Caco-2 (cell line): ENCODE results near the gene ERBB2. TPM values are rescaled to one million over a fixed set of nuclear protein-coding genes. Genes with fewer than 3 reads are reported as not detected.
A peak's percentile ranks its signal among the peaks of the same experiment; 100 is the strongest.

Source experiments
- BruUV-seq: library from RNA; stranded (reverse); fragments of 400-500 nt; replicated peaks from 2 replicates; lab custom pipeline; 2021; lab: Mats Ljungman, UMichigan
- CTCF ChIA-PET: fragments of 300-600 bp; sonication (Branson Sonifier 250); formaldehyde crosslinking; loops from one replicate; lab custom pipeline; 2022; ENCODE audit warnings: antibody characterized with exemption; lab: Charles Lee
- POLR2A ChIA-PET: fragments of 300-600 bp; sonication (Branson Sonifier 250); formaldehyde crosslinking; loops from one replicate; lab custom pipeline; 2022; ENCODE audit warnings: antibody characterized with exemption; lab: Charles Lee
- DNase-seq, 2 experiments: peaks; one replicate each; pipeline versions ENCODE4 v3.0.0 to v3.0.0-alpha.2; 2020 to 2022
- H3K27me3 ChIP-seq: replicated peaks from 2 replicates; pipeline ENCODE4 v1.6.0; 2011; ENCODE audit warnings: low read length; ENCODE audit not compliant: control insufficient read depth, insufficient read depth
- H3K36me3 ChIP-seq: 2 replicates; pipeline ENCODE4 v1.5.1; 2011; ENCODE audit warnings: low read length; ENCODE audit not compliant: control insufficient read depth, insufficient read depth
- H3K4me1 ChIP-seq: fragments of 250-450 bp; sonication (Bioruptor Pico); 2 replicates; pipeline ENCODE4 v1.5.1; 2020; ENCODE audit warnings: mild to moderate bottlenecking
- H3K4me3 ChIP-seq: 2 replicates; pipeline ENCODE4 v1.5.1; 2011; ENCODE audit warnings: low read depth, mild to moderate bottlenecking, control low read depth, low read length
- H3K9me3 ChIP-seq: fragments of 250-450 bp; sonication (Bioruptor Pico); 2 replicates; pipeline ENCODE4 v1.5.1; 2020; ENCODE audit warnings: mild to moderate bottlenecking, moderate library complexity
- H3K27ac Mint-ChIP-seq: one replicate; pipeline ENCODE4 v1.8.0; 2022; ENCODE audit warnings: mixed read lengths; ENCODE audit not compliant: unreplicated experiment
- H3K27me3 Mint-ChIP-seq: one replicate; pipeline ENCODE4 v1.8.0; 2022; ENCODE audit warnings: mixed read lengths; ENCODE audit not compliant: insufficient read depth, unreplicated experiment
- H3K36me3 Mint-ChIP-seq: one replicate; pipeline ENCODE4 v1.8.0; 2022; ENCODE audit warnings: mild to moderate bottlenecking, mixed read lengths; ENCODE audit not compliant: insufficient read depth, unreplicated experiment
- H3K4me1 Mint-ChIP-seq: one replicate; pipeline ENCODE4 v1.8.0; 2022; ENCODE audit warnings: low read depth, mixed read lengths; ENCODE audit not compliant: unreplicated experiment
- H3K4me3 Mint-ChIP-seq: one replicate; pipeline ENCODE4 v1.8.0; 2022; ENCODE audit warnings: mild to moderate bottlenecking, moderate library complexity, mixed read lengths; ENCODE audit not compliant: unreplicated experiment
- H3K9me3 Mint-ChIP-seq: one replicate; pipeline ENCODE4 v1.8.0; 2022; ENCODE audit warnings: mixed read lengths; ENCODE audit not compliant: unreplicated experiment
- intact Hi-C: fragments of 100-400 bp; cut with micrococcal nuclease; formaldehyde crosslinking; loops from one replicate; pipeline ENCODE4 v1.10.0; 2022; ENCODE audit not compliant: unreplicated experiment
- total RNA-seq: library from RNA; stranded (reverse); gene quantifications from 2 replicates; pipeline ENCODE4 v1.2.3, GENCODE V29; 2022
- TF ChIP-seq, protein P1 (sequence below), 2 experiments: fragments of 200-600 bp in 1 of 2; IDR thresholded peaks; 1 replicate in 1 of 2; 2 replicates in 1 of 2; pipeline versions ENCODE4 v1.5.1 to v1.8.0; 2011 to 2022; ENCODE audit warnings: antibody characterized with exemption in 1 of 2, control low read depth in 1 of 2, inconsistent platforms in 1 of 2, low read depth in 1 of 2, low read length in 1 of 2, mild to moderate bottlenecking in 1 of 2, moderate library complexity in 1 of 2; ENCODE audit not compliant: insufficient read depth in 1 of 2, severe bottlenecking in 1 of 2, unreplicated experiment in 1 of 2

ERBB2 gene
- total RNA-seq, 1 experiment from 2014 or later = 121 TPM

- H3K4me1 Mint-ChIP-seq = peaks cover 22% of the 10 kb centered on the region
- DNase-seq = peak; percentile 85 to 88
- no peaks in the 10 kb centered on the region for H3K9me3 Mint-ChIP-seq
- Histone ChIP-seq H3K27me3 (no peaks in the 10 kb centered on the region), H3K4me3 (peak within 1 kb of the TSS; percentile 73), H3K9me3 (no peaks in the 10 kb centered on the region), H3K36me3 (peaks cover 5% of the 10 kb centered on the region), H3K4me1 (peaks cover 34% of the 10 kb centered on the region)
- TF ChIP-seq, protein P1, sequence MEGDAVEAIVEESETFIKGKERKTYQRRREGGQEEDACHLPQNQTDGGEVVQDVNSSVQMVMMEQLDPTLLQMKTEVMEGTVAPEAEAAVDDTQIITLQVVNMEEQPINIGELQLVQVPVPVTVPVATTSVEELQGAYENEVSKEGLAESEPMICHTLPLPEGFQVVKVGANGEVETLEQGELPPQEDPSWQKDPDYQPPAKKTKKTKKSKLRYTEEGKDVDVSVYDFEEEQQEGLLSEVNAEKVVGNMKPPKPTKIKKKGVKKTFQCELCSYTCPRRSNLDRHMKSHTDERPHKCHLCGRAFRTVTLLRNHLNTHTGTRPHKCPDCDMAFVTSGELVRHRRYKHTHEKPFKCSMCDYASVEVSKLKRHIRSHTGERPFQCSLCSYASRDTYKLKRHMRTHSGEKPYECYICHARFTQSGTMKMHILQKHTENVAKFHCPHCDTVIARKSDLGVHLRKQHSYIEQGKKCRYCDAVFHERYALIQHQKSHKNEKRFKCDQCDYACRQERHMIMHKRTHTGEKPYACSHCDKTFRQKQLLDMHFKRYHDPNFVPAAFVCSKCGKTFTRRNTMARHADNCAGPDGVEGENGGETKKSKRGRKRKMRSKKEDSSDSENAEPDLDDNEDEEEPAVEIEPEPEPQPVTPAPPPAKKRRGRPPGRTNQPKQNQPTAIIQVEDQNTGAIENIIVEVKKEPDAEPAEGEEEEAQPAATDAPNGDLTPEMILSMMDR (IDR thresholded peaks at IDR 0.05; ENCODE audit: insufficient read depth in 1 of 2, low read depth in 1 of 2, low read length in 1 of 2, severe bottlenecking in 1 of 2, unreplicated experiment in 1 of 2) = no peak
- POLR2A ChIA-PET = no interaction called here
- CTCF ChIA-PET = interaction anchor here (1.7 kb wide), 1 partner anchor 8 kb away, joined by 19 read pairs; the partner anchor contains the start of gene MIEN1
- H3K27ac Mint-ChIP-seq = peak within 1 kb of the TSS; percentile 53
- intact Hi-C loops = loop anchor here (5.0 kb wide), 1 partner anchor 101 kb away; the partner anchor contains the start of gene STARD3
- peak within 1 kb of the TSS; percentile 96 for H3K4me3 Mint-ChIP-seq
- BruUV-seq = TSS peak; percentile 63
- H3K27me3 Mint-ChIP-seq = no peaks in the 10 kb centered on the region
- peaks cover 63% of the 10 kb centered on the region for H3K36me3 Mint-ChIP-seq
Measured at GRCh38 chr17:39737760-39738567, 38.1 kb downstream of the ERBB2 start, which contains the start of gene GRB7. Gene GRB7 (plus strand): TSS chr17:39737938. CDS start chr17:39742302, 4,364 bp downstream.

DNA sequence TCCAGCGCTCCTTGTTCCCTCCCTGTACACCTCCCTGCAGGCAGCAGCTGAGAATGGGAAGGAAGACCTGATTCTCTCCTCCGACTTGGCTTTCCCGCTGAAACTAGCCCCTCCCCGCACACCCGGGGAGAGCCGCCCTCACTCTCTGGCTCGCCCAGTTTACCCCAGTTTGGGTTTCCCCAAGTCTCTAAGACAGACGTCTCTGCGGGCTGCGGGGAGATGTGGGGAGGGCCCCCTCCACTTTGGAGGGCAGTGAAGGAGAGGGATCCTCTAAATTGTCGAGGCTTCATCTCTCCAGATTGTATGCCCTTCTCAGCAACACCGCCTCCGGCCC, 38.7 kb downstream of the ERBB2 start:
- BruUV-seq = TSS peak; percentile 44
- no peaks in the 10 kb centered on the region for H3K9me3 Mint-ChIP-seq
- H3K4me1 ChIP-seq = peaks cover 34% of the 10 kb centered on the region

More for the DNA sequence above, 38.7 kb downstream of the ERBB2 start:
- peaks cover 22% of the 10 kb centered on the region for H3K4me1 Mint-ChIP-seq
- TF ChIP-seq, protein P1 (IDR thresholded peaks at IDR 0.05; ENCODE audit: insufficient read depth in 1 of 2, low read depth in 1 of 2, low read length in 1 of 2, severe bottlenecking in 1 of 2, unreplicated experiment in 1 of 2) = no peak
- H3K27me3 Mint-ChIP-seq = no peaks in the 10 kb centered on the region
- intact Hi-C loops = loop anchor here (5.0 kb wide), 1 partner anchor 101 kb away; the partner anchor contains the start of gene STARD3
- POLR2A ChIA-PET = interaction anchor here (1.0 to 1.5 kb wide), 3 partner anchors 9 to 51 kb away, joined by 7 to 24 read pairs (median 12); partner anchors contain the start of genes MIEN1 and PGAP3
- Histone ChIP-seq H3K27me3 (no peaks in the 10 kb centered on the region), H3K9me3 (no peaks in the 10 kb centered on the region), H3K36me3 (peaks cover 5% of the 10 kb centered on the region), H3K4me3 (peak overlapping the region; percentile 73)
- peaks cover 68% of the 10 kb centered on the region for H3K36me3 Mint-ChIP-seq
- H3K4me3 Mint-ChIP-seq = peak overlapping the region; percentile 96
- CTCF ChIA-PET = interaction anchor here (1.0 to 1.7 kb wide), 3 partner anchors 9 to 70 kb away, joined by 3 to 19 read pairs (median 6); partner anchors contain the start of genes MIEN1 and PNMT
- H3K27ac Mint-ChIP-seq = peak overlapping the region; percentile 53
- peak; percentile 70 to 78 for DNase-seq
